K562 (cell line): Measurements from ENCODE around the gene METTL25B. TPM values are rescaled to one million over a fixed set of nuclear protein-coding genes. Genes with fewer than 3 reads are reported as not detected.
A peak's percentile ranks its signal among the peaks of the same experiment; 100 is the strongest.

Experiments used
- ATF7 ChIP-seq: fragments of 450-650 bp; IDR thresholded peaks from 2 replicates; pipeline ENCODE4 v1.7.1; 2014; ENCODE audit warnings: mild to moderate bottlenecking, moderate library complexity
- C11orf30 ChIP-seq: fragments of 450-650 bp; IDR thresholded peaks from 2 replicates; pipeline ENCODE4 v1.6.1; 2016; ENCODE audit warnings: low read depth, mild to moderate bottlenecking
- CHD1 ChIP-seq: fragments of 200-600 bp; sonication (generic); IDR thresholded peaks from one replicate; pipeline ENCODE4 v1.6.1; 2012; ENCODE audit warnings: mild to moderate bottlenecking, moderate library complexity, low read length, inconsistent platforms
- DIDO1 ChIP-seq: fragments of 450-650 bp; IDR thresholded peaks from 2 replicates; pipeline ENCODE4 v1.6.1; 2016; ENCODE audit warnings: low read depth, missing biosample characterization, missing genetic modification characterization
- E2F8 ChIP-seq: fragments of 450-650 bp; IDR thresholded peaks from 2 replicates; pipeline ENCODE4 v1.7.1; 2018; ENCODE audit warnings: mild to moderate bottlenecking, low read depth; ENCODE audit not compliant: partially characterized antibody
- EP300 ChIP-seq: IDR thresholded peaks from 2 replicates; pipeline ENCODE4 v1.6.1; 2012; ENCODE audit warnings: low read length, improper control_type of control experiment
- EZH2 ChIP-seq: IDR thresholded peaks from 2 replicates; pipeline ENCODE4 v1.6.1; 2012; ENCODE audit warnings: low read depth, mild to moderate bottlenecking, inconsistent platforms, low read length, borderline replicate concordance
- FOXK2 ChIP-seq, 2 experiments: fragments of 450-650 bp; IDR thresholded peaks in 1 of 2; conservative IDR thresholded peaks in 1 of 2; 2 replicates each; pipeline ENCODE4 v1.6.1; 2016; ENCODE audit warnings: low read depth in 2 of 2, mild to moderate bottlenecking in 1 of 2
- PREB ChIP-seq: sonication (generic); formaldehyde crosslinking; IDR thresholded peaks from 2 replicates; pipeline ENCODE4 v1.8.1; 2023; ENCODE audit warnings: mild to moderate bottlenecking, missing genetic modification reagents
- PTRF ChIP-seq: fragments of 450-650 bp; IDR thresholded peaks from 2 replicates; pipeline ENCODE4 v1.6.1; 2016; ENCODE audit warnings: mild to moderate bottlenecking, missing genetic modification characterization, missing compliant biosample characterization
- RAD21 ChIP-seq, 2 experiments: fragments of 250-450 bp in 1 of 2; fragments of 450-650 bp in 1 of 2; sonication (Bioruptor Pico) in 1 of 2; formaldehyde crosslinking in 1 of 2; IDR thresholded peaks in 1 of 2; conservative IDR thresholded peaks in 1 of 2; 2 replicates each; pipeline versions ENCODE4 v1.4.0 to v1.8.0; 2020 to 2022; ENCODE audit warnings: mild to moderate bottlenecking in 2 of 2, moderate library complexity in 1 of 2
- SMARCB1 ChIP-seq: IDR thresholded peaks from 2 replicates; pipeline ENCODE4 v1.6.1; 2011; ENCODE audit warnings: improper control_type of control experiment, low read depth; ENCODE audit not compliant: insufficient read length
- SP1 ChIP-seq: sonication (generic); formaldehyde crosslinking; IDR thresholded peaks from 2 replicates; pipeline ENCODE4 v1.8.1; 2022; ENCODE audit warnings: mild to moderate bottlenecking, missing genetic modification reagents
- SREBF2 ChIP-seq: sonication (generic); formaldehyde crosslinking; IDR thresholded peaks from 2 replicates; pipeline ENCODE4 v1.4.0; 2020; ENCODE audit warnings: mild to moderate bottlenecking, missing genetic modification reagents
- SRSF1 ChIP-seq: fragments of 200-400 bp; formaldehyde crosslinking; IDR thresholded peaks from 2 replicates; pipeline ENCODE4 v1.6.1; 2017; ENCODE audit warnings: mild to moderate bottlenecking, low read depth, low read length, moderate library complexity
- SRSF7 ChIP-seq: fragments of 200-400 bp; formaldehyde crosslinking; optimal IDR thresholded peaks from 2 replicates; pipeline ENCODE3; 2017; ENCODE audit warnings: mild to moderate bottlenecking, low read depth, low read length
- ZBTB33 ChIP-seq: sonication (generic); formaldehyde crosslinking; IDR thresholded peaks from 2 replicates; pipeline ENCODE4 v1.8.1; 2023; ENCODE audit warnings: mild to moderate bottlenecking, missing genetic modification reagents
- ZNF184 ChIP-seq: sonication (generic); formaldehyde crosslinking; IDR thresholded peaks from 2 replicates; pipeline ENCODE4 v1.5.0; 2020; ENCODE audit warnings: missing genetic modification reagents
- ZNF431 ChIP-seq: sonication (generic); formaldehyde crosslinking; IDR thresholded peaks from 2 replicates; pipeline ENCODE4 v1.8.0; 2022; ENCODE audit warnings: mild to moderate bottlenecking, missing genetic modification reagents
- ZNF444 ChIP-seq: fragments of 250-450 bp; sonication (Bioruptor Pico); IDR thresholded peaks from 2 replicates; pipeline ENCODE4 v1.4.0; 2020; ENCODE audit warnings: mild to moderate bottlenecking, moderate library complexity
- polyA plus RNA-seq, 8 experiments: library from polyadenylated mRNA; depleted of rRNA in 4 of 8; stranded (reverse) in 5 of 8; unstranded in 3 of 8; fragments of >200 nt; fragmentation: Nextera tagmentation in 2 of 8; fragmentation: Illumina TruSeq in 1 of 8; extraction: Ambion mirVana in 2 of 8; extraction: Trizol in 1 of 8; gene quantifications; 2 replicates each; pipeline versions ENCODE4 v1.2.1 to v1.2.3, GENCODE V29; 2011 to 2014; ENCODE audit warnings: inconsistent platforms in 1 of 8, missing spikeins in 1 of 8
- total RNA-seq, 7 experiments: library from RNA; depleted of rRNA in 6 of 7; stranded (reverse); fragments of >200 nt in 6 of 7; fragmentation: Illumina TruSeq in 2 of 7; extraction: Trizol in 2 of 7; gene quantifications; 2 replicates each; pipeline versions ENCODE4 v1.2.1 to v1.2.3, GENCODE V29; 2011 to 2021; ENCODE audit warnings: low replicate concordance in 1 of 7
- TF ChIP-seq, protein P1 (sequence below): sonication (generic); formaldehyde crosslinking; IDR thresholded peaks from 2 replicates; pipeline ENCODE4 v1.5.0; 2020; ENCODE audit warnings: missing genetic modification reagents
- TF ChIP-seq, protein P2 (sequence below): fragments of 450-650 bp; IDR thresholded peaks from 2 replicates; pipeline ENCODE4 v1.6.1; 2016; ENCODE audit warnings: low read depth, mild to moderate bottlenecking, moderate library complexity

The METTL25B gene
- total and polyA plus RNA-seq, 9 of the 15 experiments (the other 6 are each of a cell fraction or from before 2014, with no cell fraction given): 7.7 to 48.3 (median 33.1) TPM

- no peak for TF ChIP-seq DIDO1 (tag)
- no peak for TF ChIP-seq FOXK2 (conservative IDR thresholded peaks at IDR 0.05 in 1 of 2, IDR thresholded peaks at IDR 0.05 in 1 of 2; ENCODE audit: low read depth in 2 of 2)
- 0 out of 2 replicates have a peak, but pooled peaks have one; percentile 11 for TF ChIP-seq EP300
- TF ChIP-seq ZBTB33 (CRISPR knock-in tag): no peak
- TF ChIP-seq ZNF184 (CRISPR knock-in tag): no peak
- TF ChIP-seq SREBF2 (CRISPR knock-in tag): no peak
- no peak for TF ChIP-seq ZNF444 (CRISPR knock-in tag)
- no peak for TF ChIP-seq SP1 (CRISPR knock-in tag)
- TF ChIP-seq, protein P1, sequence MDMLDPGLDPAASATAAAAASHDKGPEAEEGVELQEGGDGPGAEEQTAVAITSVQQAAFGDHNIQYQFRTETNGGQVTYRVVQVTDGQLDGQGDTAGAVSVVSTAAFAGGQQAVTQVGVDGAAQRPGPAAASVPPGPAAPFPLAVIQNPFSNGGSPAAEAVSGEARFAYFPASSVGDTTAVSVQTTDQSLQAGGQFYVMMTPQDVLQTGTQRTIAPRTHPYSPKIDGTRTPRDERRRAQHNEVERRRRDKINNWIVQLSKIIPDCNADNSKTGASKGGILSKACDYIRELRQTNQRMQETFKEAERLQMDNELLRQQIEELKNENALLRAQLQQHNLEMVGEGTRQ (CRISPR knock-in tag): no peak
- no peak for TF ChIP-seq E2F8
- TF ChIP-seq C11orf30: no peak
- no peak for TF ChIP-seq ATF7
- TF ChIP-seq SRSF1: no peak
- no peak for TF ChIP-seq PREB (CRISPR knock-in tag)
- TF ChIP-seq SRSF7: no peak
- TF ChIP-seq RAD21 (CRISPR knock-in tag; conservative IDR thresholded peaks at IDR 0.05 in 1 of 2, IDR thresholded peaks at IDR 0.05 in 1 of 2): peak; percentile 82 to 86
- TF ChIP-seq ZNF431 (CRISPR knock-in tag): no peak
- TF ChIP-seq EZH2: no peak
- TF ChIP-seq, protein P2, sequence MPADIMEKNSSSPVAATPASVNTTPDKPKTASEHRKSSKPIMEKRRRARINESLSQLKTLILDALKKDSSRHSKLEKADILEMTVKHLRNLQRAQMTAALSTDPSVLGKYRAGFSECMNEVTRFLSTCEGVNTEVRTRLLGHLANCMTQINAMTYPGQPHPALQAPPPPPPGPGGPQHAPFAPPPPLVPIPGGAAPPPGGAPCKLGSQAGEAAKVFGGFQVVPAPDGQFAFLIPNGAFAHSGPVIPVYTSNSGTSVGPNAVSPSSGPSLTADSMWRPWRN: no peak
- no peak for TF ChIP-seq SMARCB1
- peak; percentile 59 for TF ChIP-seq CHD1
- TF ChIP-seq PTRF: no peak
Measured at GRCh38 chr1:156726549-156727226, 1.6 kb upstream of the METTL25B start (continued).
